Stimulated activated CD4-positive, alpha-beta T cell treated with anti-CD3 and anti-CD28 coated beads, Interleukin-12 subunit alpha, Interleukin-12 subunit beta, amount 100 ng/mL, for 4 hours (primary cell): ENCODE data around the gene MAP1S.

ENCODE experiments used
- DNase-seq: peaks from one replicate; pipeline ENCODE4 v3.0.0-alpha.2; 2020

The MAP1S gene

GRCh38 chr19:17718947-17719711, at the start of gene MAP1S:
Gene MAP1S, plus strand, starts transcription at chr19:17719480. Its CDS starts 23 bp downstream, at chr19:17719503.
- peak; percentile 70 for DNase-seq

GRCh38 chr19:17671906-17672305, 47.4 kb upstream of the MAP1S start:
- DNase-seq = no peak

- DNase-seq = no peak
Observed at GRCh38 chr19:17673937-17674799, 45.1 kb upstream of the MAP1S start.

GRCh38 chr19:17676295-17676694, 43.0 kb upstream of the MAP1S start:
- no peak for DNase-seq

- DNase-seq = no peak
Observed at GRCh38 chr19:17677002-17677401, 42.3 kb upstream of the MAP1S start.

GRCh38 chr19:17678836-17679235, 40.4 kb upstream of the MAP1S start:
- DNase-seq = no peak

- DNase-seq = no peak
Observed at GRCh38 chr19:17679526-17680229, 39.6 kb upstream of the MAP1S start.

GRCh38 chr19:17680230-17680722, 39.0 kb upstream of the MAP1S start:
- DNase-seq = peak; percentile 23

GRCh38 chr19:17681505-17682125, 37.7 kb upstream of the MAP1S start:
- DNase-seq = peak; percentile 35

- DNase-seq = no peak
Observed at GRCh38 chr19:17682273-17682672, 37.0 kb upstream of the MAP1S start.

- no peak for DNase-seq
Observed at GRCh38 chr19:17683078-17683477, 36.2 kb upstream of the MAP1S start.

GRCh38 chr19:17684256-17684655, 35.0 kb upstream of the MAP1S start:
- no peak for DNase-seq

GRCh38 chr19:17685451-17686022, 33.7 kb upstream of the MAP1S start:
- DNase-seq = no peak

- DNase-seq = no peak
Observed at GRCh38 chr19:17686023-17686521, 33.2 kb upstream of the MAP1S start.

GRCh38 chr19:17686592-17687024, 32.7 kb upstream of the MAP1S start:
- no peak for DNase-seq

GRCh38 chr19:17687141-17687856, 32.0 kb upstream of the MAP1S start:
- no peak for DNase-seq

GRCh38 chr19:17687857-17688784, 31.2 kb upstream of the MAP1S start, which contains the start of gene UNC13A:
Gene UNC13A, minus strand, starts transcription at chr19:17688354. Its CDS starts 155 bp downstream, at chr19:17688199.
- peak; percentile 50 for DNase-seq

- no peak for DNase-seq
Observed at GRCh38 chr19:17688853-17689595, 30.3 kb upstream of the MAP1S start.

GRCh38 chr19:17692566-17692965, 26.7 kb upstream of the MAP1S start:
- no peak for DNase-seq
